GM19099 (cell line): ENCODE measurements around the gene HMGCS2.

Source experiments
- POLR2A ChIP-seq: IDR thresholded peaks from 3 replicates; pipeline ENCODE4 v1.6.1; 2011; ENCODE audit warnings: low read depth; ENCODE audit not compliant: insufficient read length; ENCODE audit errors: extremely low read depth

Gene HMGCS2

GRCh38 chr1:119732465-119733168, 36.1 kb downstream of the HMGCS2 start:
- TF ChIP-seq POLR2A = no peak

- TF ChIP-seq POLR2A = no peak
Measured at GRCh38 chr1:119731741-119732430, 36.8 kb downstream of the HMGCS2 start.

GRCh38 chr1:119731060-119731459, 37.6 kb downstream of the HMGCS2 start:
- TF ChIP-seq POLR2A = no peak

- no peak for TF ChIP-seq POLR2A
Measured at GRCh38 chr1:119729044-119729443, 39.7 kb downstream of the HMGCS2 start.

GRCh38 chr1:119727991-119728390, 40.7 kb downstream of the HMGCS2 start:
- no peak for TF ChIP-seq POLR2A

- TF ChIP-seq POLR2A = no peak
Measured at GRCh38 chr1:119725626-119726025, 43.1 kb downstream of the HMGCS2 start.

GRCh38 chr1:119724611-119725218, 44.0 kb downstream of the HMGCS2 start:
- no peak for TF ChIP-seq POLR2A

GRCh38 chr1:119721896-119722295, 46.8 kb downstream of the HMGCS2 start:
- no peak for TF ChIP-seq POLR2A

- no peak for TF ChIP-seq POLR2A
Measured at GRCh38 chr1:119720866-119721440, 47.8 kb downstream of the HMGCS2 start.

GRCh38 chr1:119718972-119719371, 49.7 kb downstream of the HMGCS2 start:
- no peak for TF ChIP-seq POLR2A

GRCh38 chr1:119718409-119718808, 50.3 kb downstream of the HMGCS2 start:
- TF ChIP-seq POLR2A = no peak

- no peak for TF ChIP-seq POLR2A
Measured at GRCh38 chr1:119715542-119715941, 53.2 kb downstream of the HMGCS2 start.

GRCh38 chr1:119714583-119714982, 54.1 kb downstream of the HMGCS2 start:
- no peak for TF ChIP-seq POLR2A

- no peak for TF ChIP-seq POLR2A
Measured at GRCh38 chr1:119713749-119714456, 54.8 kb downstream of the HMGCS2 start.

GRCh38 chr1:119713039-119713748, 55.5 kb downstream of the HMGCS2 start:
- no peak for TF ChIP-seq POLR2A

- peak; percentile 41 for TF ChIP-seq POLR2A
Measured at GRCh38 chr1:119712342-119713038, 56.2 kb downstream of the HMGCS2 start.
